Left lobe of liver (tissue), 1 donor: ENCODE data around the gene INSL6. TPM values are rescaled to one million over a fixed set of nuclear protein-coding genes. Genes with fewer than 3 reads are reported as not detected.

Source experiments
- total RNA-seq: library from RNA; stranded (reverse); gene quantifications from one replicate; pipeline ENCODE4 v1.2.1, GENCODE V29; 2021
- donor health status: DM: no; HTN: yes; CAD: no.

The INSL6 gene
- total RNA-seq, 1 donor from 2014 or later, result not detected

Other genes starting within 250 kb of the INSL6 start
- gene JAK2, start 200.4 kb downstream of the INSL6 start, total RNA-seq, result 3.9 TPM
- not detected for gene INSL4, start 45.8 kb upstream of the INSL6 start, total RNA-seq
- gene RLN2, start 119.1 kb upstream of the INSL6 start, total RNA-seq, result not detected
- gene RLN1, start 154.2 kb upstream of the INSL6 start, total RNA-seq, result not detected